ENCODE results near the gene STK32B.

DNA sequence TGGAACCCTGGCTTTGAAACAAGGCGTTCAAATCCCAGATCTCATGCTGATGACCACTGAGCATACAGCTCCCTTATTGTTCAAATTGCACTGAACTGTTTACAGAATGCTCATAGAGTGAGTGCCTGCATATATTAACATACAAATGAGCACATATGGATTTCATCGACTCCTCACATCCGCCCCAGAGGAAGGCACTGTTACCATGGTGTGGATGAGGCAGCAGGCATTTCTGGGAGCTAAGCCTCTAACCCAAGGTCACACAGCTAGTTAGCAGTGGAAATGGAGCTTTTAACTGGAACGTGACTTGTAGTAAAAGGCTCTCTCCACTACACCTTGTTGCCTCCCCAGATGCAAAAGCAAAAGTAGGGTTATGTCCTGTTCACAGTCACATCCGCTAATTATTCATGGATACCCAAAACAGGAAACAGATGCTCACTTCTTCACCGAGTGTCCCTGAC, 289.7 kb downstream of the STK32B start:
- TF ChIP-seq, protein P1, sequence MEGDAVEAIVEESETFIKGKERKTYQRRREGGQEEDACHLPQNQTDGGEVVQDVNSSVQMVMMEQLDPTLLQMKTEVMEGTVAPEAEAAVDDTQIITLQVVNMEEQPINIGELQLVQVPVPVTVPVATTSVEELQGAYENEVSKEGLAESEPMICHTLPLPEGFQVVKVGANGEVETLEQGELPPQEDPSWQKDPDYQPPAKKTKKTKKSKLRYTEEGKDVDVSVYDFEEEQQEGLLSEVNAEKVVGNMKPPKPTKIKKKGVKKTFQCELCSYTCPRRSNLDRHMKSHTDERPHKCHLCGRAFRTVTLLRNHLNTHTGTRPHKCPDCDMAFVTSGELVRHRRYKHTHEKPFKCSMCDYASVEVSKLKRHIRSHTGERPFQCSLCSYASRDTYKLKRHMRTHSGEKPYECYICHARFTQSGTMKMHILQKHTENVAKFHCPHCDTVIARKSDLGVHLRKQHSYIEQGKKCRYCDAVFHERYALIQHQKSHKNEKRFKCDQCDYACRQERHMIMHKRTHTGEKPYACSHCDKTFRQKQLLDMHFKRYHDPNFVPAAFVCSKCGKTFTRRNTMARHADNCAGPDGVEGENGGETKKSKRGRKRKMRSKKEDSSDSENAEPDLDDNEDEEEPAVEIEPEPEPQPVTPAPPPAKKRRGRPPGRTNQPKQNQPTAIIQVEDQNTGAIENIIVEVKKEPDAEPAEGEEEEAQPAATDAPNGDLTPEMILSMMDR (IDR thresholded peaks at IDR 0.05), result no peak
- no peak for TF ChIP-seq POLR2A (IDR thresholded peaks at IDR 0.05)

Measured in lower leg skin (tissue), 3 donors.